Measurements from ENCODE around the gene VWA3A. TPM values are rescaled to one million over a fixed set of nuclear protein-coding genes. Genes with fewer than 3 reads are reported as not detected.

VWA3A gene
- total and polyA plus RNA-seq, 2 experiments from 2014 or later, result not detected

- WGBS, 2 experiments (ENCODE audit: low coverage in 1 of 2, low lambda C conversion rate in 2 of 2, missing lambda C conversion rate in 2 of 2), result 84 to 86% methylated on average over 6 of the region's 6 CpGs
These were observed 39.4 kb upstream of the VWA3A start for GRCh38 chr16:22052980-22053379.

GRCh38 chr16:22053921-22054341 lies 38.4 kb upstream of the VWA3A start:
- Histone ChIP-seq H3K9me2 (ENCODE audit: insufficient read depth) (no peaks in the 10 kb centered on the region), H2AFZ (no peak overlapping the region), H3K36me3 (ENCODE audit: low read depth) (no peaks in the 10 kb centered on the region), H3K27ac (no peak overlapping the region), H3K9me3 (ENCODE audit: low read depth) (no peaks in the 10 kb centered on the region), H3K4me3 (no peak overlapping the region), H3K4me2 (ENCODE audit: unreplicated experiment) (no peak overlapping the region), H3F3A (ENCODE audit: insufficient read depth) (no peaks in the 10 kb centered on the region), H4K20me1 (ENCODE audit: insufficient read depth) (no peaks in the 10 kb centered on the region), H3K79me2 (ENCODE audit: insufficient read depth) (peaks cover 91% of the 10 kb centered on the region), H3K4me1 (ENCODE audit: insufficient read depth) (no peaks in the 10 kb centered on the region), H3K9ac (no peak overlapping the region), H3K27me3 (replicated peaks; ENCODE audit: insufficient read depth) (no peaks in the 10 kb centered on the region)
- 96 to 98% methylated on average over 4 of the region's 4 CpGs for WGBS, 2 experiments (ENCODE audit: low coverage in 1 of 2, low lambda C conversion rate in 2 of 2, missing lambda C conversion rate in 2 of 2)
- no peak for DNase-seq
- no peak for TF ChIP-seq EZH2phosphoT487 (IDR thresholded peaks at IDR 0.05; ENCODE audit: insufficient read depth, low read depth)
- no peak for TF ChIP-seq EZH2 (IDR thresholded peaks at IDR 0.05; ENCODE audit: insufficient read depth, poor library complexity, severe bottlenecking)
- in situ Hi-C loops (cut with MboI), result no loop called here

More at GRCh38 chr16:22052980-22053379, 39.4 kb upstream of the VWA3A start:
- H3K4me1 ChIP-seq (ENCODE audit: insufficient read depth), result no peaks in the 10 kb centered on the region
- no peaks in the 10 kb centered on the region for H3K9me2 ChIP-seq (ENCODE audit: insufficient read depth)
- TF ChIP-seq EZH2 (IDR thresholded peaks at IDR 0.05; ENCODE audit: insufficient read depth, poor library complexity, severe bottlenecking) (no peak), EZH2phosphoT487 (IDR thresholded peaks at IDR 0.05; ENCODE audit: insufficient read depth, low read depth) (no peak)
- H3K79me2 ChIP-seq (ENCODE audit: insufficient read depth), result peaks cover 91% of the 10 kb centered on the region
- no peaks in the 10 kb centered on the region for H4K20me1 ChIP-seq (ENCODE audit: insufficient read depth)
- no peak overlapping the region for H3K27ac ChIP-seq
- H3K36me3 ChIP-seq (ENCODE audit: low read depth), result no peaks in the 10 kb centered on the region
- no peaks in the 10 kb centered on the region for H3F3A ChIP-seq (ENCODE audit: insufficient read depth)
- DNase-seq, result no peak
- H2AFZ ChIP-seq, result no peak overlapping the region
- in situ Hi-C loops (cut with MboI), result no loop called here
- no peak overlapping the region for H3K4me3 ChIP-seq
- no peaks in the 10 kb centered on the region for H3K9me3 ChIP-seq (ENCODE audit: low read depth)
- H3K27me3 ChIP-seq (replicated peaks; ENCODE audit: insufficient read depth), result no peaks in the 10 kb centered on the region
- H3K4me2 ChIP-seq (ENCODE audit: unreplicated experiment), result no peak overlapping the region
- H3K9ac ChIP-seq, result no peak overlapping the region

- Histone ChIP-seq H3K27ac (no peak overlapping the region), H3K4me1 (ENCODE audit: insufficient read depth) (no peaks in the 10 kb centered on the region), H3K79me2 (ENCODE audit: insufficient read depth) (peaks cover 91% of the 10 kb centered on the region), H4K20me1 (ENCODE audit: insufficient read depth) (no peaks in the 10 kb centered on the region), H3F3A (ENCODE audit: insufficient read depth) (no peaks in the 10 kb centered on the region), H3K27me3 (replicated peaks; ENCODE audit: insufficient read depth) (no peaks in the 10 kb centered on the region), H3K4me2 (ENCODE audit: unreplicated experiment) (no peak overlapping the region), H3K36me3 (ENCODE audit: low read depth) (no peaks in the 10 kb centered on the region), H3K9me2 (ENCODE audit: insufficient read depth) (no peaks in the 10 kb centered on the region), H2AFZ (no peak overlapping the region), H3K9ac (no peak overlapping the region), H3K9me3 (ENCODE audit: low read depth) (no peaks in the 10 kb centered on the region), H3K4me3 (no peak overlapping the region)
- in situ Hi-C loops (cut with MboI), result no loop called here
- no peak for DNase-seq
- TF ChIP-seq EZH2 (IDR thresholded peaks at IDR 0.05; ENCODE audit: insufficient read depth, poor library complexity, severe bottlenecking), result no peak
- no peak for TF ChIP-seq EZH2phosphoT487 (IDR thresholded peaks at IDR 0.05; ENCODE audit: insufficient read depth, low read depth)
- 81% methylated on average over 5 of the region's 5 CpGs for WGBS, 2 experiments (ENCODE audit: low coverage in 1 of 2, low lambda C conversion rate in 2 of 2, missing lambda C conversion rate in 2 of 2)
These were observed 37.3 kb upstream of the VWA3A start for GRCh38 chr16:22054847-22055590.

GRCh38 chr16:22055881-22056280 lies 36.5 kb upstream of the VWA3A start:
- no peak overlapping the region for H3K4me3 ChIP-seq
- no peaks in the 10 kb centered on the region for H3K4me1 ChIP-seq (ENCODE audit: insufficient read depth)
- H2AFZ ChIP-seq, result no peak overlapping the region
- TF ChIP-seq EZH2 (IDR thresholded peaks at IDR 0.05; ENCODE audit: insufficient read depth, poor library complexity, severe bottlenecking) (no peak), EZH2phosphoT487 (IDR thresholded peaks at IDR 0.05; ENCODE audit: insufficient read depth, low read depth) (no peak)
- in situ Hi-C loops (cut with MboI), result no loop called here
- peaks cover 91% of the 10 kb centered on the region for H3K79me2 ChIP-seq (ENCODE audit: insufficient read depth)
- H3K27ac ChIP-seq, result no peak overlapping the region
- WGBS, 2 experiments (ENCODE audit: low coverage in 1 of 2, low lambda C conversion rate in 2 of 2, missing lambda C conversion rate in 2 of 2), result 82 to 92% methylated on average over 5 of the region's 5 CpGs
- H3K36me3 ChIP-seq (ENCODE audit: low read depth), result no peaks in the 10 kb centered on the region
- no peaks in the 10 kb centered on the region for H3K9me2 ChIP-seq (ENCODE audit: insufficient read depth)
- no peaks in the 10 kb centered on the region for H3K27me3 ChIP-seq (replicated peaks; ENCODE audit: insufficient read depth)
- no peaks in the 10 kb centered on the region for H4K20me1 ChIP-seq (ENCODE audit: insufficient read depth)
- DNase-seq, result peak; percentile 16
- H3K4me2 ChIP-seq (ENCODE audit: unreplicated experiment), result no peak overlapping the region
- no peak overlapping the region for H3K9ac ChIP-seq
- no peaks in the 10 kb centered on the region for H3K9me3 ChIP-seq (ENCODE audit: low read depth)
- no peaks in the 10 kb centered on the region for H3F3A ChIP-seq (ENCODE audit: insufficient read depth)
